ENCODE measurements around the gene SLC36A1.

- TF ChIP-seq EP300 (IDR thresholded peaks at IDR 0.05), result no peak
- no peak for TF ChIP-seq CTCF (IDR thresholded peaks at IDR 0.05)
Measured at GRCh38 chr5:151408591-151409230, 38.7 kb upstream of the SLC36A1 start.

Data from tibial nerve (tissue), 4 donors.